HG03175 (cell line): Measurements from ENCODE around the gene EVPL.
"Not testable (repeated sequence)": the region's sequence is repeated elsewhere in the genome, so short reads cannot be mapped to it uniquely, and the experiment has no call there.

Experiments
- ATAC-seq: cut with Tn5 transposase; IDR thresholded peaks from one replicate; pipeline ENCODE4 v1.9.1; 2021; ENCODE audit warnings: mild to moderate bottlenecking, moderate library complexity; ENCODE audit not compliant: unreplicated experiment

The EVPL gene

DNA sequence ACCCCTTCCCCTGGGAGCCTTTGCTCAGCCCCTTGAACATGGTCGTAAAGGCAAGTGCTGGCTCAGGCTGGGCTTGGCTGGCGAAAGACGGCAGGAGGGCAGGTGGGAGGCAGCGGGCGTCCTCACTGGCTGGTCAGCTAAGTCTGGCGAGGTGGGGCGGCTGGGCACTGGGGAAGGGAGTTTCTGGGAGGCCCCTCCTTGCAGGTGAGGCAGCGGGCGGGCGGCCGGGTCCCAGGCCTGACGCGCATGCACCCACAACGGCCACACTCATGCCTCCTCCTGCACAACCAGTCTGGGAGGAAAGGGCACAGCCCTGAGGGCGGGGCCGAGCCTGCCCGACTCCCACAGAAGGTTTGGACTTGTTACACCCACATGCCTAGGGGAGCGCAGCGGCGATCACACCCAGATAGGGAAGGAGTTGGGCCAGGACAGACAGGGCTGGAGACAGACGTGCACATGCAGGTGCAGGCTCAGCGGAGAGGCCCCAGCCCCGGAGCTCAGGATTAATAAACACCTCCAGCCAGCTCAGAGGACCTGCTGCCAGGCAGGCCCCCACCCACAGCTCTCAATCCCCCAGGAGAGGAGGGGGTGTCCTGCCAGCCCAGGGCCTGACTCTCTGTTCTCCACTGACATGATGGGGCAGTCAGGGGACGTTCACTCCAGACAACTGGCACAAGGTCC is at the start of gene EVPL:
Gene EVPL (minus strand): TSS at position 148 of the 681 bp plus-strand sequence. CDS start 108 bp downstream, at position 40.
- no peak for ATAC-seq

DNA sequence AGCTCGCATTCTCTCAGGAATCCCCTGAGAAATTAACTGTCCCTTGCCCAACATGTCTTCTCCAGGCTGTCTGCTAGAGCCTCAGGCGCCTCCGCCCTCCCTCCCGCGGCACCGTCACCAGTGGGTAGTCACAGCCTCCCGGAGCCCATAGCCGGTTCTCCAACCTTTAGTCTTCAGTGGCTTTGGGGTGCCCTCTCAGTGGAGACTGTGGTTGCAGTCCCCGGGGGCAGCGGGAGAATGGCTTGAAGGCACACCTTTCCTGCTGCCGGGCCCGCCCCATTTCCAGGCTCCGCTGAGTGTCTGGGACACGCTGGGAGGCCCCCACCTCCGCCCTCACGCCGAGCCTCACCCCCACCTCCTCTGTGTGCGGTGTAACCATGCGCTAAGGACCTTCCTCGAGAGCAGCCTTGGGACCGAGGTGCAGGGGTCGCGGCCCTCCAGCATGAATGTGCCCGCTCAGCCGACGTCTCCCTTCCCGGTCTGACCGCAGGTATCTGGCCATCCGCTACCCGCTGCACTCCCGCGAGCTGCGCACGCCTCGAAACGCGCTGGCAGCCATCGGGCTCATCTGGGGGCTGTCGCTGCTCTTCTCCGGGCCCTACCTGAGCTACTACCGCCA is 49.1 kb upstream of the EVPL start:
- ATAC-seq = no peak

DNA sequence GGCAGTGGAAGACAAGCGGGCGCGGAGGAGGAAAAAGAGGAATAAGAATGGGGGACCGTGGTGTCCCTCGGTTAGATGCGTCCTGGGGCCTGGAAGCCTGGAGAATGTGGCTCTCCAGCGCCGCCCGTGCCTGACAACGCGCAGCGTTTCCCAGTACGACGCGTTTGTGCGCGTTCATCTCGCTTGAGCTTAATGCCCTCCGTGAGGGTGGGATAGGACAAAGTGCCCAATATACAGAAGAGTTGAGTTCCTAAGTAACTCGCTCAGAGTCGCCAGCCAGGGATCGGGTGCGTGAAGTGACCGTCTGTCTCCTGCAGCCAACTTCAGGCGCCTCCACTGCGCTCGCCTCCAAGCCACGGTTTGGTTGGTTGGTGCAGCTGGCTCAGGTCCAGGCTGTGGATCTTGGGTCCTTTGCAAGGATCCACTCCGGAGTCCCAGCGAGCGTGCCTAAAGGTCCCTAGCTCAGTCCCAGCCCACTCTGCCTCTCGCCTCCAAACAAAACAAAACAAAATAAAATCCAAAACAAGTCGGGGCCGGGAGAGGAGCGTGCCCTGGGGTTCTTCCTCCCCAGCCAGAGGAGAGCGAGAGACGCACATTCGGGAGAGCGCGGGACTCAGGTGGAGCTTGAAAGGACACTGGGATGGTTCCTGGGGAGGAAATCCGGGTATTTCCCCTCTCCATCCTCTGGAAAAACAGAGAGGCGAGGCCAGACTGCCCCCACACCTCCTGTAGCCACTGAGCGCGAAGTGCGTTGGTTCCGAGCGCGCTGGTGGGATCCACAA is 48.4 kb upstream of the EVPL start:
- no peak for ATAC-seq

DNA sequence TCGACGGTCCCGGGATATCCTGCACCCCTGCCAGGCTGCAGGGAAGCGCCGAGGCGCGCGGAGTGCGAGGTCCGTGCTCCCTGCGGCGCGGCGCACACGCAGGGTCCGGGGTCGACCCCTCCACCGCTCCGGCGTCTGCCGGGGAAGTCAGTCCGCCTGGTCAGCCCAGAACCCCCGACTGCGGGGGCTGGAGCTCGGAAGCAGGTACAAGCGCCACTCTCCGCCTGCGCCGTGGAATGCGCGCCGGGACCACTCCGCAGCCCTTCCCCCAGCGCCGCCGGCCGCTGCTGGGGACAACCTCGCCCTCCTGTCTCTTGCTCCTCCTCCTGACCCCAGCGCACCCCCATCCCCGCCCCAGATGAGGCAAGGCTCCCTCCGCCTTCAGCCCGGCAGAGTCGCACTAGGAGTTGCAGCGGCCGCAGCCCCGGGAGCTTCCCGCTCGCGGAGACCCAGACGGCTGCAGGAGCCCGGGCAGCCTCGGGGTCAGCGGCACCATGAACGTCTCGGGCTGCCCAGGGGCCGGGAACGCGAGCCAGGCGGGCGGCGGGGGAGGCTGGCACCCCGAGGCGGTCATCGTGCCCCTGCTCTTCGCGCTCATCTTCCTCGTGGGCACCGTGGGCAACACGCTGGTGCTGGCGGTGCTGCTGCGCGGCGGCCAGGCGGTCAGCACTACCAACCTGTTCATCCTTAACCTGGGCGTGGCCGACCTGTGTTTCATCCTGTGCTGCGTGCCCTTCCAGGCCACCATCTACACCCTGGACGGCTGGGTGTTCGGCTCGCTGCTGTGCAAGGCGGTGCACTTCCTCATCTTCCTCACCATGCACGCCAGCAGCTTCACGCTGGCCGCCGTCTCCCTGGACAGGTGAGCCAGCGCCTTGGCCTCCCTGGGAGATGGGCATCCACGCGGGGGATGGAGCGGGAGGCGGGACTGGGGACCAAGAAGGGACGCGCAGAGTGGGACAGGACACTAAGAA is 47.6 kb upstream of the EVPL start, which contains the start of gene GALR2:
Gene GALR2 (plus strand): TSS at position 392 of the 974 bp plus-strand sequence. CDS start 103 bp downstream, at position 495.
- ATAC-seq = no peak

DNA sequence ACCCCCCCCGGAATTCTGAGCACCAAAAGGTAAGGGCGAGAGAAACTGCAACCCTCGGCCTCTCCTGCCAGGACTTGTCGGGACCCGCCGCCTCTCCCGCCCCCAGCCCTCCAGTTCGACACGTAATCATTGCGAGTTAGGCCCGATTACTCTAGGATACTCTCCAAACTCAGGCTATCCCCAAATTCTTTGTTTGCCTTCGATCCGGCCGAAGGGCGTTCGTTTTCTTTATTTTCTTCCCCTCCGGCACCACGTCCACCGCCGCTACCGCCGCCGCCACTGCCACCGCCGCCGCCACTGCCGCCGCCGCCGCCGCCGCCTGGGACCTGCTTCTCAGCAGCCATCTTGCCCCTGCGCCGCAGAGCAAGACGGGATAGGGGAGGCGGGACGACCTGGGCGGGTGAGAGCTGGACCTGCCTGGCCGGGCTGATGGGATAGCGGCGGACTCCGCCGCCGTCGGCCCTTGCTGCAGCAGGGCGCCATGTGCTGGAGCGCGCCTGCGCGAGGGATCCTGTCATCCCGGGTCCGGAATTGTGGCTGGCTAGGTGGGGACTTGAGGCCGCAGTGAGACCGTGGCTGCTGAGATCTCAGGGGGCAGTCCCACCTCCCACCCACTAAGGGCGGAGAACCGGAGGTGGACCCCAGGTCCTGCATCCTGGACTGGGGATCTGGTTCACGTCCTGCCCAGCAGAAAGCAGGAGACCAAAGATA is 45.2 kb upstream of the EVPL start, which contains the start of gene SRP68:
Gene SRP68 (minus strand): TSS at position 370 of the 711 bp plus-strand sequence. CDS start 26 bp downstream, at position 344.
- peak; percentile 80 for ATAC-seq

DNA sequence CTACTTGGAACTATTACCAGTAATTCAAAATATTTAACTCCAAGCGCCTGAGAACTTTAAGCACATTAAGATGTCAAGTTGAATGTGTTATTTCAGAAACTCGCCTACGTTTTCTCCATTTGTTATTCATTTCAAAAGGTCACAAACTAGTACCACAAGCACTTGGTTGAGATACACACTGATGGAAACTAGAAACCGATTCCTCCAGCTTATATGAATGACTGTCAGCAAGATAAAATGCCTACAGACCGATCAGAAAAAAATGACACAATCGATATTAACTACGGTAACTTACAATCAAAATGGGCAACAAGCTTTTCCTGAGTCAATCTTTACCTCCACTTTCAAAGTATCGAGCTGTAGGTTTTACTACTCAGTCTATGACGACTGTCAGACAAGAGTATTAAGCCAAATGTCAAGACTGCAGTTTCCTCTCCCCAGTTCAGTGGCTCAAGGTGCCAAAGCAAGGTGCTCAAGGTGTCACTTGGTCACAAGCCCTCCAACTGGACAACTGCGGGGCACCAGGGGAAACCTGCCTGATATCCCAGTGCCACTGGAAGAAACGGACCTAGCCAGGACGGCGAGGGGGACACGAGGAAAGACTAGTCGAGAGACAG is 44.5 kb upstream of the EVPL start:
- ATAC-seq = no peak

DNA sequence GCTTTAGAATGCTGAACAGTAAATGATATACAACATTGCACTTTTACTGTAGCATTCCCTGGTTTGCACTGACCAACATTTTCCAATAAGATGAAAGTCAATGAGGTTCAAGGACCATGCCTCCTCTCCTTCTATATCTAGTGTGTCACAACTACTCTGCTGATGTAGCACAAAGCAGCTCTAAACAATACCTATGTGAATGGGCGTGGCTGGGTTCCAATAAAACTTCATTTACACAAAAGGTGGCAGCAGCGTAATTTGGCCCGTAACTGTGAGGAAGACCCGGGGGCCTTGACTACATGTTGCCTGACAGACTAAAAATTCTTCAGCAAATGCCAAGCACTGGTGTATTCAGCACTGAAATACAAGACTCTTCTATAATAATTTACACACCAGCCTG is 38.7 kb upstream of the EVPL start:
- ATAC-seq = no peak

DNA sequence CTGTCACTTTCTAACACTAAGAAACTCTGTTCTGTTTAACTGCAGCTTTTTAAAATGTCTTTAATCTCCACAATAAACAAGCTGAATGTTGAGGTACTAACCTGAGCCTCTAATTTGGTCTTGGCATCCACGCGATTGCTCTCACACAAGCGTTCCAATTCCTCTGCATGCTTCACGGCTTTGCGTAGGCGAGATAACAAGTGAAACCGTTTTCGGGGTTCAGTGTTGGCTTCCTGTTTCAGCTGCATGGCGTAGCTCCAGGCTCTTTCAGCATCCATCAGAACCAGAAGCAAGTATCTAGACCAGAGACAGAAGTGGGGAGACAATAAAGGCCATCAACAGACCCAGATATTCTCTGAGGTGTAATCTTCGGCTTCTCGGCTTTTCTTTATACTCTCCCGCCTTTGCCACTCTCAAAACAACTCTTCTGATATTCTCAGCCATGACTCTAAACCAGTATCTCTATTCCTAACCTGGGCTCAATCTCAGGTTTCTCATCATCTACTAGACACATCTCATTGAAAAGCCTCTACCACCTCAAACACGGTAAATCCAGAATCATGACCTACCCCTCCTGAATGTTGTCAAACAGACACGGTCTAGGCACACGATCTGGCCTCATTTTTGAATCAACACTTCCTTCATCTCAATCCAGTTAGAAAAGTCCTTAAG is 36.9 kb upstream of the EVPL start:
- no peak for ATAC-seq

DNA sequence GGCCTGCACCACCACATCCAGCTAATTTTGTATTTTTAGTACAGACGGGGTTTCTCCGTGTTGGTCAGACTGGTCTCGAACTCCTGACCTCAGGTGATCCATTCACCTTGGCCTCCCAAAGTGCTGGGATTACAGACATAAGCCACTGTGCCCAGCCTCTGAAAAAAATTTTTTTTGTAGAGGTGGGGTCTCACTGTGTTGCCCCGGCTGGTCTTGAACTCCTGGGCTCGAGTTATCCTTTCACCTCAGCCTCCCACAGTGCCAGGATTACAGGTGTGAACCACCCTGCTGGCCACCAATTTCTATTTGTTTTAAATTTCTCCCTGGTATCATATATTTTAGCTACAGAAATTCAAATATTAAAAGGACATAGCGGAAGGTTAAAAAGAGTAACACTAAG is 31.2 kb upstream of the EVPL start:
- ATAC-seq = not testable (repeated sequence)

DNA sequence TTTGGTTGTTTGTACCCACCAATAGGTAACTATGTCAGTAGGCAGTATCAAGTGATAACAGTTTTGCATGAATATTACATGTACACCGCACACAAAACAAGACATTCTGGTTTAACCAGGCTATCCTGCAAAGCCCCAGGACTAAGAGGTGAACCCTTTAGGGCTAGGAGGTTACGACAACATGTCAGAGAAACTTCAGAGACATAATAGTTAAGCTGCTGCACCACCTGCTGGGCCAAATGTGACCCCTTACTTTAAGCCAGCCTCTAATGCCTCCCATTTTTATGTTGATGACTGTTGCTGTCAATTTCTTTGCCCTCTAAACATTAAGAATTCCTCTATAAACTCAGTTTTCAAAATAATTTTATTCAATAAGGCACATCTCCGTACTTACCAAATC is 29.8 kb upstream of the EVPL start:
- no peak for ATAC-seq

DNA sequence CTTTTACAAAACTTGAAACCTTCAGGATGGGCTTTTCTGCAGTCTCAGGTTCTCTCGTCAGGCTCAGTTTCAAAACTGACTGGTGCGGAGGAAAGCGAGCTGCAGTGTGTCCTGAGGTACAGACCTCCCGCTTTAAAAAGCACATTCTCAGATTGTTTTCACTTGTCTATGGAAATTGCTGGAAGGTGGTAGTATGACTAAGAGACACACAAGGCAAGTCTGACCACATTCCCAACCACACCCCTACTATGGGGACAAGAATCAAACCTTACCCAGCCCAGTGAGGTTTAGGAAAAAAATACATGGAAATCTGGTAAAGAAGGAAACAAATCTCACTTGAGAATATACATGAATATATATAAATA is 27.0 kb upstream of the EVPL start:
- no peak for ATAC-seq

DNA sequence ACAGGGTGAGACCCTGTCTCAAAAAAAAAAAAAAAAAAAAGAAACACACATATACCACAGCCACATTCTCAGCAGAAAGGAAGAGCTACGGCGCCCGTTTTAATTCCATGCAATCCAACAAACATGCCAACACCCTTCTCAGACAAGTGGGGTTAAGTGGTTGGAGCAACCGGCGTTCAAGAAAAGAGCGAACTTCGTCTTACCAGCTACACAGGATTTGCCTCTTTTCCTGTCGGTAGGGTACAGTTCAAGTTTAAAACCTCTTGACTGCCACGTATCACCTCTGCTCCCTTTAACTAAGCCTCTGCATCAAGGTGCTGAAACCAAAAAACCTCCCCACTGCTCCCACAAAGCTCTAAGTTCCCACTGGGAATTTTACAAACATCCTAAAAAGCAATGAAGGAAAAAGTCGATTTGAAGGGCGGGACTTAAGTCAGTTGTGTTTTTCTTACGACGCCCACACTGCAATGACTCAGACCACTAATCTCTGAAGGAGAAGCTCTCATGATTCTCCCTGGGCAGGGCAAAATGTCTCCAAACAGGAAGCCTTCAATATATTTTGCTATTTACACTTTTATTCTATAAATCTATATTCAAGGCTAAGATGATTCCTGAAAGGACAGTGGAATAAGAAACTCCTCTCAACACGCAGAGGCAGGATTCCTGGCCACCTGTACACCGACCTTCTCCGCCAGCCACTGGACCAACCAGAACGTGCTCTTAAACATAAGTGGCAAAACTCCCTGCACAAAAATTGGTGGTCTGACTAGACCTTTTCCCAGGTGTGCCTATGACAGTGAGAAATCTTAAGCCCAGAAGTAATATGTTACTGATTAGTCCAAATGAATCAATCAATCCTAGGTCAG is 26.4 kb upstream of the EVPL start:
- no peak for ATAC-seq

DNA sequence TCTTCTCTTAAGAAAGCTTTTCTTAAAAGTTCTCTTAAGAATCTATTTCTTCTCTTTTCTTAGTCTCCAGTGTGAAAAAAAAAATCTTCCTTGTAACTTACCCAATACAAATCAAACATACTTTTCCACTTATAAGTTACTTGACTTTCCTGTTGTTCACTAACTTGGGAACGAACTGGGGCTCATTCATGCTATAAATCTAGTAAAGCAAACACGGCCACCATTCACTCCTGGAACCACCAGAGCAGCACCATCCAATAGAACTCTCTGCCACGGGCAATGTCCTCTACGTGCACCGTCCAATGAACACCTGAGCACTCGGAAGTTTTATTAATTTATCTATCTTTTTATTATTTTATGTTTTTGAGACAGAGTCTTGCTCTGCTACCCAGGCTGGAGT is 24.5 kb upstream of the EVPL start:
- no peak for ATAC-seq

DNA sequence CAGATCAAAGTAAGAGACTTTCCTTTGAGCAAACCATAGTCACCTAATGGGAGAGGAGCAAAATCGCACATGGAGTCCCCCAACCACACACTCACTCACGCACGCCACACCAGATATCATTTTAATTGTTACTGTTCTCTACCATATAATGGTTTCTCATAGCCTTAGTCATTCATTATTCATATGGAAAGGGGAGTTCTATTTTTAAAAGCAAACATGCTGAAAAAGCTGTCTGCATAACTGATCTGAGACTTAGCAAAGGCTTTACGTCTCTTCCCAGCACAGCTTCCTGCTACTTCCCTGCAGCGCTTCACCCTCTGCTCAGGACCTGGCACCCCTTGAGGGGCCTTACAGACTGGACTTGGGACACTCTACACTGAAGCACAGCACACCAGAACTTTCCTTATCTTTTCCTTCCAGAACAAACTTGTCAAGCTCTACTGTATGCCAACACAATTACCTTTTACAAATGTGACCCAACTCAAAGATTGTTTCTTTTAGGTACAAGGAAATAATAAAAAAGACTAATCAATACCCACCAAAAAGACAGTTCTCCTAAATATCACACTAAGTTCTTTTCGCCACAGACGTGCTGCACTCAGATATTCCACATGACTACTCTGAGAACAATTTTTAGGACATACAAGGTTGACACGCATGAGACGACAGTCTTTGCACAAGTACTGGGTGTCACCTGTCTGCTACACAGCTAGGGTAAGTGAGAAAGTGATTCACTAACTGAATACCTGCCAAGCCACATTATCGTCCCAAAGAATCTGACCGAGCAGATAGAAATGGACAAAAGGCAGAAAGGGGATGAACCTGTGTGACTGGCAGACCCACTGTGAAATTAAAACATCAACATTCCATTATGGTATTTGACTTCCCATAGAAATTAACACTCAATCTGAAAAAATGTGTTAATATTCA is 23.7 kb upstream of the EVPL start:
- ATAC-seq = no peak

DNA sequence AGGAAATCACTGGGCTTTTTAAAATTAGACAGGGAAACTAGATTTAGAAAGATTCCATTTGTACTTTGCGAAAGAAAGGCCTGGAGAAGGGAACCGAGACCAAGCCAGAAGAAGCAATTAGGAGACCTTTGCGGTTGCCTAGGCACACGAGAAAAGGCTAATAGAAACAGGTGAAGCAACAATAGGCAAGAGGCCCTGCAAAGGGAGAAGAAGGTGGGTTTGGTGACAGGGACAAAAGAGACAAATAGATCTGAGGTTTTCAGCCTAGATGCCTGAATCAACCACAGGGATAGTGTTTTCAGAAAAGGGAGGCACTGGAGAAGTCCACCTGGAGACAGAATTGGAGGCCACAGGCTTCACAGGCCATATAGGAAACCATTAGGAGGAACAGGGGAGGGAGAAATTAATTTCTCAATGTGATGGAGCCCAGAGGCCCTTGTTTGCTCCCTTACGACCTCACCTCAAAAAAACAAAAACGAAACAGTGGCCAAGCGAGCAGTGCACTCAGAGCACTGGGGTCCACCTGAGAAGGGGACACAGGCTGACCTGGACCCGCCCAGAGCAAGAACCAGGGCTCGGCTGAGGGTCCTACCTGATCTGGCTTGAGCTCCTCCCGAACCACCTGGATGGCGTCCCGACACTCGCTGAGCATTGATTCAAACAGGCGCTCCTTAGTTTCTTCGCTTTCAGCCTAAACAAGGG is 22.9 kb upstream of the EVPL start:
- no peak for ATAC-seq

DNA sequence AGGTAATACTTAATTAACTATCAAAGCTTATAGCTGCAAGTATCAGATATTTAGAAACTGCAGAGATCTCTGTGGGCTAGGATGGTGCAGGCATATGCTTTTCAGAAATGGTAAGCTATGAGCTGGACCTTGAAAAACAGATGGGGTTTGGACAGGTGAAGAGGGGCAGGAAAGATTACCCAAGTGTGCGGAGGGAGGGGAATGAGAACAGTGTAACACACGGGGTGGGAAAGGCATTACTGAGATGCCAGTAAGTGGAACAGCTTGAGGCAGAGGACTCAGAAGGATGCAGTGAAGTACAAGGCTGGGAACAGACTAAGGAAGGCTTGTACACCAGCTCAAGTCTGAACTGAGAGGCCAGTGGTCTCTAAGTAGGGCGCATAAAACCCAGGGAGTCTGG is 22.1 kb upstream of the EVPL start:
- no peak for ATAC-seq
